Thyroid gland (tissue), 4 donors: ENCODE measurements around the gene USP6NL. TPM values are rescaled to one million over a fixed set of nuclear protein-coding genes. Genes with fewer than 3 reads are reported as not detected.

Experiments
- DNase-seq, 2 donors: peaks; one replicate each; pipeline ENCODE4 v3.0.0-alpha.2; 2019
- H3K27ac ChIP-seq, 3 donors: fragments of 200-600 bp; sonication (generic); 1 replicate in 2 of 3; 2 replicates in 1 of 3; pipeline ENCODE4 v1.5.1; 2016 to 2019; ENCODE audit warnings: mild to moderate bottlenecking in 1 of 3, moderate library complexity in 1 of 3
- H3K27me3 ChIP-seq: fragments of 200-600 bp; sonication (generic); one replicate; pipeline ENCODE4 v1.5.1; 2019
- H3K36me3 ChIP-seq, 2 donors: fragments of 200-600 bp; sonication (generic); one replicate each; pipeline ENCODE4 v1.5.1; 2016 to 2019
- H3K4me1 ChIP-seq, 2 donors: fragments of 200-600 bp; sonication (generic); one replicate each; pipeline ENCODE4 v1.5.1; 2017 to 2019
- H3K4me3 ChIP-seq, 3 donors: fragments of 200-600 bp; sonication (generic); replicated peaks in 1 of 3; 1 replicate in 2 of 3; 2 replicates in 1 of 3; pipeline ENCODE4 v1.5.1; 2016; ENCODE audit warnings: mild to moderate bottlenecking in 1 of 3
- H3K9me3 ChIP-seq: fragments of 200-600 bp; sonication (generic); one replicate; pipeline ENCODE4 v1.5.1; 2017
- POLR2A ChIP-seq, 2 donors: fragments of 450-650 bp; IDR thresholded peaks; one replicate each; pipeline ENCODE4 v1.6.1; 2017; ENCODE audit warnings: antibody characterized with exemption in 2 of 2, mild to moderate bottlenecking in 2 of 2, moderate library complexity in 1 of 2
- whole genome bisulfite sequencing, 2 donors: methylation state at CpG; one replicate each; pipeline ENCODE4 v1.1.5; 2017; 5-methylcytosine and 5-hydroxymethylcytosine counted together
- intact Hi-C: fragments of 100-400 bp; cut with DNase I; formaldehyde crosslinking; loops from one replicate; pipeline ENCODE4 v1.15.1; 2023
- total RNA-seq, 4 donors: library from RNA; depleted of rRNA; stranded (reverse); fragments of >200 nt; gene quantifications; one replicate each; pipeline ENCODE4 v1.2.3, GENCODE V29; 2016
- TF ChIP-seq, protein P1 (sequence below), 6 experiments: fragments of 200-600 bp in 3 of 6; fragments of 450-650 bp in 3 of 6; sonication (generic) in 3 of 6; IDR thresholded peaks; one replicate each; pipeline ENCODE4 v1.5.1; 2016 to 2019; ENCODE audit warnings: antibody characterized with exemption in 6 of 6, mild to moderate bottlenecking in 2 of 6, inconsistent platforms in 1 of 6, moderate library complexity in 1 of 6

USP6NL gene
- total RNA-seq, 4 donors from 2014 or later, result 16.7 to 24.3 (median 17.8) TPM

GRCh38 chr10:11578802-11579255 lies 32.6 kb downstream of the USP6NL start:
- DNase-seq, result no peak
- H3K4me1 ChIP-seq, result no peaks in the 10 kb centered on the region
- H3K27me3 ChIP-seq, result no peaks in the 10 kb centered on the region
- no peak overlapping the region for H3K4me3 ChIP-seq
- intact Hi-C loops, result no loop called here
- TF ChIP-seq, protein P1, sequence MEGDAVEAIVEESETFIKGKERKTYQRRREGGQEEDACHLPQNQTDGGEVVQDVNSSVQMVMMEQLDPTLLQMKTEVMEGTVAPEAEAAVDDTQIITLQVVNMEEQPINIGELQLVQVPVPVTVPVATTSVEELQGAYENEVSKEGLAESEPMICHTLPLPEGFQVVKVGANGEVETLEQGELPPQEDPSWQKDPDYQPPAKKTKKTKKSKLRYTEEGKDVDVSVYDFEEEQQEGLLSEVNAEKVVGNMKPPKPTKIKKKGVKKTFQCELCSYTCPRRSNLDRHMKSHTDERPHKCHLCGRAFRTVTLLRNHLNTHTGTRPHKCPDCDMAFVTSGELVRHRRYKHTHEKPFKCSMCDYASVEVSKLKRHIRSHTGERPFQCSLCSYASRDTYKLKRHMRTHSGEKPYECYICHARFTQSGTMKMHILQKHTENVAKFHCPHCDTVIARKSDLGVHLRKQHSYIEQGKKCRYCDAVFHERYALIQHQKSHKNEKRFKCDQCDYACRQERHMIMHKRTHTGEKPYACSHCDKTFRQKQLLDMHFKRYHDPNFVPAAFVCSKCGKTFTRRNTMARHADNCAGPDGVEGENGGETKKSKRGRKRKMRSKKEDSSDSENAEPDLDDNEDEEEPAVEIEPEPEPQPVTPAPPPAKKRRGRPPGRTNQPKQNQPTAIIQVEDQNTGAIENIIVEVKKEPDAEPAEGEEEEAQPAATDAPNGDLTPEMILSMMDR (IDR thresholded peaks at IDR 0.05), result no peak
- TF ChIP-seq POLR2A (IDR thresholded peaks at IDR 0.05), result no peak
- no peak overlapping the region for H3K27ac ChIP-seq
- WGBS, 2 donors, result 85 to 90% methylated on average over 2 of the region's 2 CpGs
- H3K9me3 ChIP-seq, result no peaks in the 10 kb centered on the region
- H3K36me3 ChIP-seq, result no peaks in the 10 kb centered on the region

DNA sequence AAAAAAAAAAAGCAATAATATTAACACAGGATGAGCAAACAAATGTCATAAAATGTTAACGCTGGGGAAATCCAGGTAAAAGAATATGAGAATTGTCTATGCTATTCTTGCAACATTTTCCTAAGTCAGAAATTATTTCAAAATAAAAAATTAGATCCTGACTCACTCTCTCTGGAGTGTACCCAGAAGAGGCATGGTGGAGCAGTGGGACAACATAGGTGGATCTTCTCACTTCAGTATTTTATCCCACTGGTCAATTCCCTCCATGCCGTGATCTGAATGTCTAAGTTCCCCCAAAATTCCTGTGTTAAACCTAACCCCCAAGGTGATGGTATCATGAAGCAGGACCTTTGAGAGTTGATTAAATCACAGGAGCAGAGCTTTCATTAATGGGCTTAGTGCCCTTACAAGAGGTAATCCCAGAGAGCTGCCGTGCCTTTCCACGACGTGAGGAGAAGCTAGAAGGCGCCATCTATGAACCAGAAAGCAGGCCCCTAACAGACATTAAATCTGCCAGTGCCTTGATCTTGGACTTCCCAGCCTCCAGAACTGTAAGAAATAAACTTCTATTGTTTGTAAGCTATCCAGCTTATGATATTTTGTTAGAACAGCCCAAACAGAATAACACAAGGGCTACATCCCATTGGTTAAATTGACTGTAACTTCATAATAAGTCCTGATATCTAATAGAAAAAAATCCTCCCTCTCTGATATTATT lies 35.2 kb downstream of the USP6NL start:
- H3K9me3 ChIP-seq, result no peaks in the 10 kb centered on the region
- no peak overlapping the region for H3K4me3 ChIP-seq
- H3K27ac ChIP-seq, result no peak overlapping the region
- TF ChIP-seq, protein P1 (IDR thresholded peaks at IDR 0.05), result no peak
- TF ChIP-seq POLR2A (IDR thresholded peaks at IDR 0.05), result no peak
- intact Hi-C loops, result no loop called here
- no peak for DNase-seq
- no peaks in the 10 kb centered on the region for H3K27me3 ChIP-seq
- H3K4me1 ChIP-seq, result no peaks in the 10 kb centered on the region
- 91 to 95% methylated on average over 6 of the region's 6 CpGs for WGBS, 2 donors
- H3K36me3 ChIP-seq, result no peaks in the 10 kb centered on the region

DNA sequence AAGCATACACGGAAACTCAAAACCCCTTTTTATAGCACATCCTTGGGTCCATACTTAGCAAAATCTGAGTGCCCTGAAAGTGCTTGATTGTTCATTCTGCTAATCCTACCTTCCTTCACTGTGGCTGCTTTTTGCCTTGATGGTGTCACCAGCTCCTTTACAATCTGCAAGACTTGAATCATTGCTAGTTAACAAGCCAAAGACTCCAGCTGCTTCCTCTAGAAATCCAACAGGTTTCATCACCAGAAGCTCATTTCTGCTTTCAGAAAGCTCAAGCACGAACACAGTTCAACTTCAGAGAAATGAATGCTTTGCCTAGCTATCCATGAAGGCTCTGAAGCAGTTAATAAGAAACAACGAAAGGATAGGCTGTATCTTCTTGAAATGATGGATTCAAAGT lies 38.0 kb downstream of the USP6NL start:
- 61 to 66% methylated on average over 3 of the region's 3 CpGs for WGBS, 2 donors
- DNase-seq, result no peak

GRCh38 chr10:11570751-11571150 lies 40.7 kb downstream of the USP6NL start:
- no peaks in the 10 kb centered on the region for H3K27me3 ChIP-seq
- no peak for TF ChIP-seq POLR2A (IDR thresholded peaks at IDR 0.05)
- TF ChIP-seq, protein P1 (IDR thresholded peaks at IDR 0.05), result no peak
- no peaks in the 10 kb centered on the region for H3K4me1 ChIP-seq
- WGBS, 2 donors, result 88 to 92% methylated on average over 5 of the region's 5 CpGs
- intact Hi-C loops, result no loop called here
- no peak for DNase-seq
- H3K36me3 ChIP-seq, result no peaks in the 10 kb centered on the region
- H3K9me3 ChIP-seq, result no peaks in the 10 kb centered on the region
- H3K27ac ChIP-seq, result no peak overlapping the region
- H3K4me3 ChIP-seq, result no peak overlapping the region

More for the DNA sequence above, 38.0 kb downstream of the USP6NL start:
- Histone ChIP-seq H3K9me3 (no peaks in the 10 kb centered on the region), H3K27me3 (no peaks in the 10 kb centered on the region), H3K27ac (no peak overlapping the region), H3K4me1 (no peaks in the 10 kb centered on the region), H3K36me3 (no peaks in the 10 kb centered on the region), H3K4me3 (no peak overlapping the region)
- intact Hi-C loops, result no loop called here
- TF ChIP-seq POLR2A (IDR thresholded peaks at IDR 0.05), result no peak
- TF ChIP-seq, protein P1 (IDR thresholded peaks at IDR 0.05), result no peak

DNA sequence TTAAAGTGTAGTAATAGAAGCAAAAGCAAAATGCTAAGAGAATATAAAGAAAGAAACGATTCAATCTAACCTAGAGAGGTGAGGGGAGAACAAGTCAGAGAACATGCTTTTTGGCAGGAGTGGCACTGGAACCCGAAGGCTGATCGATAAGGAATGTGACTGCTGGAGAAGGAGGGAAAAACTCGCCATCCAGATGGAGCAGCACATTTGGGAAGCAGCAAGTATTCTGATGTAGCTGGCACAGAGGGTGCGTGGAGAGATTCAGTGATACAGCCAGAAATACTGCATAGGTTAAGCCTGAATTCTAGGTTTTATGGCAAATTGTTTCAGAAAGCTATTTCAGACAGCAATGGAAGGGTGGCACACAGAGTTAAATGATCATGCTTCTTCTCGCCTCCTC lies 42.0 kb downstream of the USP6NL start:
- no peaks in the 10 kb centered on the region for H3K27me3 ChIP-seq
- WGBS, 2 donors, result 90 to 92% methylated on average over 6 of the region's 6 CpGs
- H3K27ac ChIP-seq, result no peak overlapping the region
- intact Hi-C loops, result no loop called here
- no peaks in the 10 kb centered on the region for H3K4me1 ChIP-seq
- no peaks in the 10 kb centered on the region for H3K36me3 ChIP-seq
- no peak overlapping the region for H3K4me3 ChIP-seq
- no peak for DNase-seq
- H3K9me3 ChIP-seq, result no peaks in the 10 kb centered on the region
- TF ChIP-seq, protein P1 (IDR thresholded peaks at IDR 0.05), result no peak
- no peak for TF ChIP-seq POLR2A (IDR thresholded peaks at IDR 0.05)
